ENCODE data around the gene SRF.

Gene SRF

GRCh38 chr6:43141644-43142043 lies 29.4 kb upstream of the SRF start:
- no peaks in the 10 kb centered on the region for H3K79me2 ChIP-seq (ENCODE audit: insufficient read depth, low read depth)
- H4K20me1 ChIP-seq (ENCODE audit: insufficient read depth): no peaks in the 10 kb centered on the region
- no peak overlapping the region for H3K27ac ChIP-seq
- TF ChIP-seq, protein P1, sequence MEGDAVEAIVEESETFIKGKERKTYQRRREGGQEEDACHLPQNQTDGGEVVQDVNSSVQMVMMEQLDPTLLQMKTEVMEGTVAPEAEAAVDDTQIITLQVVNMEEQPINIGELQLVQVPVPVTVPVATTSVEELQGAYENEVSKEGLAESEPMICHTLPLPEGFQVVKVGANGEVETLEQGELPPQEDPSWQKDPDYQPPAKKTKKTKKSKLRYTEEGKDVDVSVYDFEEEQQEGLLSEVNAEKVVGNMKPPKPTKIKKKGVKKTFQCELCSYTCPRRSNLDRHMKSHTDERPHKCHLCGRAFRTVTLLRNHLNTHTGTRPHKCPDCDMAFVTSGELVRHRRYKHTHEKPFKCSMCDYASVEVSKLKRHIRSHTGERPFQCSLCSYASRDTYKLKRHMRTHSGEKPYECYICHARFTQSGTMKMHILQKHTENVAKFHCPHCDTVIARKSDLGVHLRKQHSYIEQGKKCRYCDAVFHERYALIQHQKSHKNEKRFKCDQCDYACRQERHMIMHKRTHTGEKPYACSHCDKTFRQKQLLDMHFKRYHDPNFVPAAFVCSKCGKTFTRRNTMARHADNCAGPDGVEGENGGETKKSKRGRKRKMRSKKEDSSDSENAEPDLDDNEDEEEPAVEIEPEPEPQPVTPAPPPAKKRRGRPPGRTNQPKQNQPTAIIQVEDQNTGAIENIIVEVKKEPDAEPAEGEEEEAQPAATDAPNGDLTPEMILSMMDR (conservative IDR thresholded peaks at IDR 0.05; ENCODE audit: low read depth, low read length): no peak
- no peak overlapping the region for H2AFZ ChIP-seq (ENCODE audit: low read depth)
- H3K4me3 ChIP-seq (IDR thresholded peaks at IDR 0.05; ENCODE audit: insufficient read depth, low read depth, low read length): no peak overlapping the region
- no peaks in the 10 kb centered on the region for H3K36me3 ChIP-seq (ENCODE audit: insufficient read depth)
- no peak overlapping the region for H3K4me2 ChIP-seq
- no peaks in the 10 kb centered on the region for H3K27me3 ChIP-seq (ENCODE audit: insufficient read depth, low read depth)
- H3K9ac ChIP-seq: no peak overlapping the region
- H3K4me1 ChIP-seq (ENCODE audit: low read depth, poor library complexity, severe bottlenecking): peaks cover 3% of the 10 kb centered on the region

DNA sequence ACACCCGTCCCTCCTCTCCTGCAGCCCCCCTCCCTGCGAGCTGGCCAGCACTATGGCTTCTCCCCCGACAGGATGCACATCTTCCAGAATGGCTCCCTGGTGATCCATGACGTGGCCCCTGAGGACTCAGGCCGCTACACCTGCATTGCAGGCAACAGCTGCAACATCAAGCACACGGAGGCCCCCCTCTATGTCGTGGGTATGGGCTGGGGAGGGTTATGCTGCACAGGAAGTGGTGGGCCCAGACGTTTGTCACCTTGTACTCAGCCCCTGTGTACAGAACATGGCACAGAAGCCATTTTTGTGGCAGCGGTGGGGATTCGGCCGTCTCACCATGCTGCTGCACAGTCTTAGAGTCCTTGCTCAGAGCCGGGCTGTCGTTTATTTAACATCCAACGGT lies 29.0 kb upstream of the SRF start:
- TF ChIP-seq, protein P1 (conservative IDR thresholded peaks at IDR 0.05; ENCODE audit: low read depth, low read length): no peak
- Histone ChIP-seq H3K9ac (no peak overlapping the region), H3K27me3 (ENCODE audit: insufficient read depth, low read depth) (no peaks in the 10 kb centered on the region), H3K79me2 (ENCODE audit: insufficient read depth, low read depth) (no peaks in the 10 kb centered on the region), H3K4me2 (no peak overlapping the region), H4K20me1 (ENCODE audit: insufficient read depth) (no peaks in the 10 kb centered on the region), H3K27ac (no peak overlapping the region), H2AFZ (ENCODE audit: low read depth) (no peak overlapping the region), H3K36me3 (ENCODE audit: insufficient read depth) (no peaks in the 10 kb centered on the region), H3K4me1 (ENCODE audit: low read depth, poor library complexity, severe bottlenecking) (peaks cover 3% of the 10 kb centered on the region), H3K4me3 (IDR thresholded peaks at IDR 0.05; ENCODE audit: insufficient read depth, low read depth, low read length) (no peak overlapping the region)

GRCh38 chr6:43143235-43144128 lies 27.6 kb upstream of the SRF start:
- no peak overlapping the region for H3K9ac ChIP-seq
- peak overlapping the region; percentile 14; the same call in 1 of the 2 replicates for H3K4me2 ChIP-seq
- no peak overlapping the region for H3K4me3 ChIP-seq (IDR thresholded peaks at IDR 0.05; ENCODE audit: insufficient read depth, low read depth, low read length)
- H3K27ac ChIP-seq: no peak overlapping the region
- H3K4me1 ChIP-seq (ENCODE audit: low read depth, poor library complexity, severe bottlenecking): peaks cover 3% of the 10 kb centered on the region
- no peaks in the 10 kb centered on the region for H3K27me3 ChIP-seq (ENCODE audit: insufficient read depth, low read depth)
- TF ChIP-seq, protein P1 (conservative IDR thresholded peaks at IDR 0.05; ENCODE audit: low read depth, low read length): peak; percentile 84
- peak overlapping the region; percentile 53 for H2AFZ ChIP-seq (ENCODE audit: low read depth)
- H3K79me2 ChIP-seq (ENCODE audit: insufficient read depth, low read depth): no peaks in the 10 kb centered on the region
- no peaks in the 10 kb centered on the region for H3K36me3 ChIP-seq (ENCODE audit: insufficient read depth)
- no peaks in the 10 kb centered on the region for H4K20me1 ChIP-seq (ENCODE audit: insufficient read depth)

GRCh38 chr6:43144879-43145278 lies 26.2 kb upstream of the SRF start:
- Histone ChIP-seq H3K4me1 (ENCODE audit: low read depth, poor library complexity, severe bottlenecking) (peaks cover 3% of the 10 kb centered on the region), H2AFZ (ENCODE audit: low read depth) (no peak overlapping the region), H3K36me3 (ENCODE audit: insufficient read depth) (no peaks in the 10 kb centered on the region), H3K79me2 (ENCODE audit: insufficient read depth, low read depth) (no peaks in the 10 kb centered on the region), H3K27ac (no peak overlapping the region), H3K4me2 (no peak overlapping the region), H4K20me1 (ENCODE audit: insufficient read depth) (no peaks in the 10 kb centered on the region), H3K27me3 (ENCODE audit: insufficient read depth, low read depth) (no peaks in the 10 kb centered on the region), H3K9ac (no peak overlapping the region), H3K4me3 (IDR thresholded peaks at IDR 0.05; ENCODE audit: insufficient read depth, low read depth, low read length) (no peak overlapping the region)
- TF ChIP-seq, protein P1 (conservative IDR thresholded peaks at IDR 0.05; ENCODE audit: low read depth, low read length): no peak
